Urinary bladder (tissue), 4 donors: ENCODE data around the gene KIDINS220. TPM values are rescaled to one million over a fixed set of nuclear protein-coding genes. Genes with fewer than 3 reads are reported as not detected.

Experiments
- DNase-seq: peaks from one replicate; pipeline ENCODE4 v3.0.0-alpha.2; 2015; ENCODE audit errors: extremely low spot score
- H3K27ac ChIP-seq: one replicate; pipeline ENCODE4 v1.5.1; 2013; ENCODE audit warnings: low read depth, mild to moderate bottlenecking, moderate library complexity
- H3K36me3 ChIP-seq: one replicate; pipeline ENCODE4 v1.6.1; 2013; ENCODE audit warnings: mild to moderate bottlenecking, moderate library complexity; ENCODE audit not compliant: insufficient read depth
- H3K4me1 ChIP-seq: one replicate; pipeline ENCODE4 v1.6.1; 2013; ENCODE audit warnings: mild to moderate bottlenecking, moderate library complexity; ENCODE audit not compliant: insufficient read depth
- H3K4me3 ChIP-seq: one replicate; pipeline ENCODE4 v1.5.1; 2013; ENCODE audit warnings: low read depth, low read length
- WGBS: extraction: QIAGEN DNeasy Blood & Tissue Kit; methylation state at CpG from one replicate; pipeline ENCODE4 v1.1.7; 2013; 5-methylcytosine and 5-hydroxymethylcytosine counted together
- polyA plus RNA-seq: library from polyadenylated mRNA; stranded (reverse); fragments of 200-250 nt; gene quantifications from one replicate; pipeline ENCODE4 v1.2.3, GENCODE V29; 2013
- total RNA-seq: library from RNA; depleted of rRNA; stranded (reverse); fragments of >200 nt; gene quantifications from one replicate; pipeline ENCODE4 v1.2.3, GENCODE V29; 2014
- donor health status: healthy with polysubstance abuse.
- donor health status: healthy.

KIDINS220 gene
- total and polyA plus RNA-seq, 2 donors, result 34.5 to 157 TPM

DNA sequence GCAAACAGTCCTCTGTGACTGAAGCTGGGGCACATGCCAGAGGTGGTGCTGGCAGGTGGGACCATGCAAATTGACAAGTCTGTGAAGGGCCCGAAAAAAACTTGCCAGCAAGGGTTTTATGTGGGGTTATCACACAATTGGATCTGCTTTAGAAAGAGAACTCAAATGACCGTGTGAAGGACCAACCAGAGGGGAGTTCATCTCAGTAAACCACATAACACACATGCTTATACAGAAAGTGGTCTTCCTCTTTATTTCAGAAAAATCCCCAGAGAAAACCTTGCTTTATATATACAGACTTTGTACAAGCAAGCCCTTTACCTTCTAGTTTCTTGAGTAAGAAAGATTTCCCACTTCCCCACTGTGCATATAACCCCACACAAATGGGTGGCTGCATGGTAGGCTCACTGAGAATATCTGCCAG is 46.7 kb downstream of the KIDINS220 start:
- H3K4me3 ChIP-seq, result no peak overlapping the region
- 53% methylated on average over 2 of the region's 2 CpGs for WGBS
- H3K4me1 ChIP-seq, result no peaks in the 10 kb centered on the region
- no peak overlapping the region for H3K27ac ChIP-seq
- DNase-seq, result no peak
- H3K36me3 ChIP-seq, result peaks cover 17% of the 10 kb centered on the region

DNA sequence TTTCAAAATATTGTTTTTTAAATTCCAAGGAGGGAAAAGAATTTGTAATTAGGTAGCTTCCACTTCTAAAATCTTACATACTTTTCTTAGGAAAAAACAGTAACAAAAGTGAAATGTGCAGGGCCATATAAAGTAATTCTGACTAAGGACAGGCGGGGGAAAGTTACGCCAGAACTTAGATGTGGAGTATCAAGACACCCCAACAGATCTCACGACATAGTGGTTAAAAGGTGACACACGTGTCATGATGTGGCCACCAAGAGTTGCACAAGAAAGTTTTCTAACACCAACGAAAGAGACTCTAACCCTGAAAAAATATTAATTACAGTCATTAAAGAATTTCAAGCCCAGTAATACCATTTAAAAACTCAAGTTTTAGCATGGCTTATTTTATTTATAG is 51.0 kb downstream of the KIDINS220 start:
- Histone ChIP-seq H3K4me1 (no peaks in the 10 kb centered on the region), H3K36me3 (peaks cover 11% of the 10 kb centered on the region), H3K4me3 (no peak overlapping the region), H3K27ac (no peak overlapping the region)
- WGBS, result 95% methylated on average over 5 of the region's 5 CpGs
- no peak for DNase-seq

DNA sequence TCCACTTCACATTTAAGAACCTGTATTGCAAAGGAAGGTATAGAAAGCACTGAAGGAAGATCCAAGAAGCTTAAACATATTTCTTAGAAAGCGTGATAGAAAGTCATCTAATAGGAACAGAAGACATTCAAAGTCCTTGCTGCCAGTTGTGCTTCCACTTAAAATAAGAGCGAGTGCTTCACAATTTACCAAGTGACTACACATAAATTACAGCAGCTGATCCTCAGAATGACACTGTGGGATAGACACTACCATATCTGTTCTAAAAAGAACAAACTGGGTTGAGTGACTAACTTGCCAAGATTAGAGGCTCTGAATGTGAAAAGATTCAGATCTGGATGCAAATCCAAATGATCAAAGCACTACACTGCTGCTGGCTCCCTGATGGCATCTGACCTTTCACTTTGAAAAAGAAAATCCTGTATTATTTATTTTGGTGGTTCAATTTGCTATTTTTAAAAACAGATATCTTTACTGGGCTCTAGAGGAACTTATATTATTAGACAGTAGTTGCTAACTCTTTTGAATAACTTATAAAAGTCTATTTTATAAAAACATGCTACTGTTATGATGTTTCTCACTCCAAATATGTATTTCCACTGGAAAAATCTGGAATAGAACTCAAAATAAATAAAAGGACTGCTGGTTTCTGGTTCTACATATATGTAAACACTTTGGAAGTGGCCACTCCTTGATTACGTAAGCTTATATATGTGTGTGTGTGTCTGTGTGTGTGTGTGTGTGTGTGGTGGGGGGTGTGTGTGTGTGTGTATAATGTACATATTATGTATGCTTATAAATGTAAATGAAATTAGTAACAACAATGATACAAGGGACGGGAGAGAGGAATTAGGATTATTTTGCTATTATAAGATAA is 57.4 kb downstream of the KIDINS220 start:
- H3K4me1 ChIP-seq, result no peaks in the 10 kb centered on the region
- DNase-seq, result no peak
- peaks cover 8% of the 10 kb centered on the region for H3K36me3 ChIP-seq
- WGBS, result 89% methylated on average over 4 of the region's 4 CpGs
- H3K4me3 ChIP-seq, result no peak overlapping the region
- H3K27ac ChIP-seq, result no peak overlapping the region

DNA sequence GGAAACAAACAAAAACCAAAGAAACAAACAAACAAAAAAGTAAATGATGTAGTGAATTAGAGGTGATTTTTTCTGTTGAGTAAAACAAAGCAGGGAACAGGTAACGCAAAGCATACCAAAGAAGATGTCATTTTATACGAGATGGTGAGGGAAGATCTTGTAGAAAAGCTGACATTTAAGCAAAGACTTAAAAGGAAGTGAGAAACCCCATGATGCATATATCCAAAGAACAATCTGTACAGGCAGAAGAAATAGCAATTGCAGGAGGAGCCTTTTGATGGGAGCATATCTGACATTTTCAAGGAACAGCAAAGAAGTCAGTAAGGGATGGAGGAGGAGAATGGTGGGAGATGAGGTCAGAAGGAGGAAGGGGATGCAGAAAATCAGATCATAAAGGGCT is 63.0 kb downstream of the KIDINS220 start:
- Histone ChIP-seq H3K36me3 (peaks cover 5% of the 10 kb centered on the region), H3K4me1 (no peaks in the 10 kb centered on the region), H3K4me3 (no peak overlapping the region), H3K27ac (no peak overlapping the region)
- no peak for DNase-seq
- 87% methylated on average over 2 of the region's 2 CpGs for WGBS

DNA sequence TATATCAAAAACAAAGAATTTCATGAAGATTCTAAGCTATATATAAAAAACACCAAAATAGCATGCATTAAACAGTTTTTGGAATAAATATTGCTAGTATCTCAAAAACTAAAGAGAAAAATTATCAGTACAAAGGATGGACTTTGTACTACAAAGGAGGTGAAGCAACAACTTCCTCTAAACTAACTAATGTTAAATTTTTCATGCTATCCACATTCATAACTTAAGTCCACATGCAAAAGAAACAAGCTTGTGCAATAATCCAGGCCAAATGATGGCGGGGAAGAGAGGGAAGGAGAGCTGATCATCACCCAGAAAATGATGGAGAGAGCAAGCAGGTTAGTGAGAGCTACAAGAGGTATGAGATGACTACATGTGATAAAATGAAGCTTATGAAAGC is 70.1 kb downstream of the KIDINS220 start:
- H3K4me3 ChIP-seq, result no peak overlapping the region

DNA sequence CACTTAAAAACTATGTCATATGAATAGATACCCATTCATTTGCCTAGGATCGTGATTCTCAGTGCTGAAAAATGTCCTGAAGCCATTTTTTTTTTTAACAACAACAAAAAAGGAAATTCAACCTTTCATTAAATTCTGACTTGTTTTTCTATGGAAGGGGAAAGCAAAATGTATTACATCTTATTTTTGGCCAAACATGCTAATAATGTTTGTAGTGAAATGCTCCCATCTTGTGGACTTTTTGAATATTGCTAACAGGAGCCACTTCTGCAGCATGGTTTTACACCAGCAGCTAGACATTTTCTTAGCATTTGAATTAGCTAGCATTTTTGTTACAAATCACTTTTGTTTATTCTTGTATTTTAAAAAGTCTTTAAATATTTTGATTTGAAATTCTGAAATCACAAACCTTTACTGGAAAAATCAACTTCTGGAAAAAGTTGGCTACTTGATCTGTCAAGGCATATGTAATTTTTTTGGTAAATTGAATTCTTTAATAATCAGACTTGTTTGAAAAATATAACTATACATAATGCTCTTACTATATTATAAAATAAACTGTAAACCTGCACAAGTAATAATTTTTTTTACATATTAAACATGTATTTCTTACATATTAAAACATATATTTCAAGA is 75.8 kb downstream of the KIDINS220 start:
- no peak overlapping the region for H3K4me3 ChIP-seq
- 88% methylated on average over 1 of the region's 1 CpG for WGBS
- DNase-seq, result no peak
- no peak overlapping the region for H3K27ac ChIP-seq
- H3K36me3 ChIP-seq, result peaks cover 5% of the 10 kb centered on the region
- no peaks in the 10 kb centered on the region for H3K4me1 ChIP-seq

More for the DNA sequence above, 70.1 kb downstream of the KIDINS220 start:
- 93% methylated on average over 1 of the region's 1 CpG for WGBS
- no peaks in the 10 kb centered on the region for H3K4me1 ChIP-seq
- no peak overlapping the region for H3K27ac ChIP-seq
- DNase-seq, result no peak
- peaks cover 3% of the 10 kb centered on the region for H3K36me3 ChIP-seq

DNA sequence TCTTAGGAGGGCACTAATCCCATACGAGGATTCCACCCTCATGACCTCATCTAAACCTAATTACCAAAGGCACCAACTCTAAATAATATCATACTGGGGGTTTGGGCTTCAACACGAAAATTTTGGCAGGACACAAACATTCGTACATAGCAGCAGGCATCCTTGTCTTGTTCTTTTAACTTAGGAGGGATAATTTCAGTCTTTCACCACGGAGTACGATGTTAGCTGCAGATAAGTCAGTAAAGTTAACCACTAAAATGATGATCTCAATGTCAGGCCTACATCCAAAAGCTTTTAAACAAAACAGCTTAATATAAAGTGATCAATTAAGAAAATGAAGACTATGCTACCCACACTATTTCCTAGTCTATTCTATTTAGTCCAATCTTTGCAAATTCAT is 80.7 kb downstream of the KIDINS220 start:
- H3K36me3 ChIP-seq, result peaks cover 2% of the 10 kb centered on the region
- WGBS, result 89% methylated on average over 5 of the region's 5 CpGs
- H3K4me3 ChIP-seq, result no peak overlapping the region
- DNase-seq, result no peak
- no peak overlapping the region for H3K27ac ChIP-seq
- H3K4me1 ChIP-seq, result no peaks in the 10 kb centered on the region

DNA sequence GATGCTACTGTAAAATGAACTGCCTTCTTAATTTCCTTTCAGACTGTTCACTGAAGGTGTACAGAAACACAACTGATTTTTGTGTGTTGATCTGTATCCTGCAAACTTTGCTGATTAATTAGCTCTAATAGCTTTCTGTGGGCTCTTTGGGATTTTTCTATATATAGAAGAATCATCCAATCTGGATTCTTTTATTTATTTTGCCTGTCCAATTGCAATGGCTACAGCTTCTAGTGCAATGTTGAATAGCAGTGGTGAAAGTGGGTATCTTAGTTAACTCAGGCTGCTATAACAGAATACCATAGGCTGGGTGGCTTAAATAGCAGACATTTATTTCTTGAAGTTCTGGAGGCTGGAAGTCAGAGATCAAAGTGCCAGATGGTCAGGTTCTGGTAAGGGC is 81.2 kb downstream of the KIDINS220 start:
- DNase-seq, result no peak
- Histone ChIP-seq H3K36me3 (peaks cover 2% of the 10 kb centered on the region), H3K4me3 (no peak overlapping the region), H3K27ac (no peak overlapping the region), H3K4me1 (no peaks in the 10 kb centered on the region)

DNA sequence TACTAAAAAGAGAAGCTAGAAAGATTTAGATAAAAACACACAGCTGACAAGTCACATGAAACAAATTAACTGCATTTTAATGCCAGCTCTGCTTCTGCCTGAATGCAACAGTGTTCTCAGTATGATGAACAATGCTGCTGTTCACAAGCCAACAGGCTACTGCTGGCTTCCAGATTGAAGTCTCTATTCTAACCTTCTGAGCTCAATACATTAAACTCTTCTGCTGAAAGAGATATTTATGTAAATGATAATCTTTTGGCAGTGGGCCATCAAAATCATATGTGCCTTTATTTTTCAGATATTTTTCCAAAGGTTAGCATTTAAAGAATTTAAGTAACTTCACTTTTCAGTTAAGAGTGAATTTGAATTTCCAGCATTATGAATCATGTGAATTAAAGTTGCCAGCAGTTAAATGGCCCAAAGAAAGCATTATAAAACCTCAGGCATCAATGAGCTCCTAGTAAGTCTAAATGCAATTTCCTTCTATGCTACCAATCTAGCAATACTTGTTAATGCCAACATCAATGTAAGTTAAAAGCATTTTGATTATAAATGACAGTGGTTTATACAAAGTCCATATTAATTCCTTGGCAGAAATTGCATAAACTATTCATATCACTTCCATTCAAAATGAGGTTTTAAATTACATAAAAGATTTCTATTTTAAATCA is 83.2 kb downstream of the KIDINS220 start:
- no peak for DNase-seq
- Histone ChIP-seq H3K4me1 (no peaks in the 10 kb centered on the region), H3K27ac (no peak overlapping the region), H3K36me3 (peaks cover 2% of the 10 kb centered on the region), H3K4me3 (no peak overlapping the region)

DNA sequence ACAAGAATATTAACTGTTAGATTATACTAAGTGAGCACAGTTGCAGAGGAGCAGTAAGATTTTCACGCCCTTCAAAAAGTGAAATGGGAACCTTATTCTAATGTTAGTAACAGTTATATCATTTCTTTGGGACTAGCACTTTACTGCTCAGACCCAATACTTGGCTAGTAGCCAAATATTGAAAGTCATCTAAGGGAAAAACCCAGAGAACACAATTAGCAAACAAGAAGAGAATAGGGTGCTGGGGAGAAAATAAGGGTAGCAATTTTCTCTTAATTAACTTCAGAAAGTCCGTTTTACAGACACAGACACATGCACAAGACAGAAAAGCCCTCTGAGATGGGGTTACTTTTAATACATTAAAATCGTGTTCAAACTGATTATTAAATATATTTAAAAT is 83.8 kb downstream of the KIDINS220 start:
- no peaks in the 10 kb centered on the region for H3K4me1 ChIP-seq
- peaks cover 2% of the 10 kb centered on the region for H3K36me3 ChIP-seq
- WGBS, result 77% methylated on average over 3 of the region's 3 CpGs
- no peak overlapping the region for H3K27ac ChIP-seq
- no peak overlapping the region for H3K4me3 ChIP-seq
- DNase-seq, result no peak

DNA sequence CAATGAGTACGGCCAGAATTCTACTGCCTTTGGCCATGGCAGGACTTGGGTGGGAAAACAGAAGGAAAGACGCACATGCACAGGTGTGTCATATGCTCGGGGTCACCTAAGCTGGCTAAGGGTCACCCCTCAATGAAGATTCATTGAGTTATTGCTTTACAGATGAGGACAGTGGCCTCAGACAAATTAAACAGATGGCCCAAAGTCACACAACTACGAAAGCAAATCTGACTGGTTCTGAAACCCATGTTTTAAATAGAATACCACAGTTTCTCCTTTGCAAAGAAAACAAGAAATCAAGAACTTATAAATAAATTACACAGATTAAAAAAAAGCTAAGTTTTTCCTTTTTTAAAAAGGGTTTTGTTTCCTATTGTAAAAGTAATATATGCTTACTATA is 85.0 kb downstream of the KIDINS220 start:
- H3K4me3 ChIP-seq, result no peak overlapping the region
- H3K27ac ChIP-seq, result no peak overlapping the region
- WGBS, result 97% methylated on average over 4 of the region's 4 CpGs
- DNase-seq, result no peak
- no peaks in the 10 kb centered on the region for H3K36me3 ChIP-seq
- no peaks in the 10 kb centered on the region for H3K4me1 ChIP-seq

DNA sequence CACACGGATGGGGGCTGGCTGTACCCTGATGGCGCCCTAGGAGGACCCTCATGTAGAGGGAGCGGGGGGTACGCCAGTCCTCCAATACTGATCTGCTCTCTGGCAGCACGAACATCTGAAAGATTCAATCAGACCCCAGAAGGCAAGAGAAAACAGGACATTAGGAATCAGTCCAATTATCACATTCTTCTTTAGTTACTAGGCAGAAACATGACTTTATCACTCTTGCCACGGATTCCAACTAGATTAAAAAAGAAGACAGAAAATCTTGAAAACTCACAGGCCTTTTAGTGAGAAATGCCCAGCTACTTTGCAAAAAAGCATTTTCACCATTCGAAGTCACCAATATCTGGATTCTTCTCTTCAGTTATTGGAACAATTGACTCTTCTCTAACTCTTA is 87.2 kb downstream of the KIDINS220 start:
- Histone ChIP-seq H3K27ac (no peak overlapping the region), H3K36me3 (no peaks in the 10 kb centered on the region), H3K4me1 (no peaks in the 10 kb centered on the region), H3K4me3 (no peak overlapping the region)
- no peak for DNase-seq
- WGBS, result 89% methylated on average over 7 of the region's 7 CpGs

DNA sequence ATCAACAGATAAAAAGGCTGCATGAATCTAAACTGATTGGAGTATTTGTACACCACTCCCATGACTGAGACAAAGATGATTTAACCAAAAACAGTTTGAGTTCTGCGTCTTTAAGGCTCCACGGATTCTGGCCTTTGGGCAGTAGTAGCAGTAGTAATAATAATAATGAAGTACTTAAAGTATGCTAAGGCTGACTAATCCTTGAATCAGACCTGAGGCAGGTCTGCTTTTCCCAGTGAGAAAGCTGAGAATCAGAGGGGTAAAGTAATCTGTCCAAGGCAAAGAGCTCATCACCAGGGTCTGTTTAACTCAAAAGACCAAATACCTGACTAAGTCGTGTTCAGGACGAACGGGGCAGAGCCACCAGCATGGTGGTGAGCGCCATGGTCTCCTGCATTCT is 94.2 kb downstream of the KIDINS220 start:
- WGBS, result 97% methylated on average over 6 of the region's 6 CpGs

DNA sequence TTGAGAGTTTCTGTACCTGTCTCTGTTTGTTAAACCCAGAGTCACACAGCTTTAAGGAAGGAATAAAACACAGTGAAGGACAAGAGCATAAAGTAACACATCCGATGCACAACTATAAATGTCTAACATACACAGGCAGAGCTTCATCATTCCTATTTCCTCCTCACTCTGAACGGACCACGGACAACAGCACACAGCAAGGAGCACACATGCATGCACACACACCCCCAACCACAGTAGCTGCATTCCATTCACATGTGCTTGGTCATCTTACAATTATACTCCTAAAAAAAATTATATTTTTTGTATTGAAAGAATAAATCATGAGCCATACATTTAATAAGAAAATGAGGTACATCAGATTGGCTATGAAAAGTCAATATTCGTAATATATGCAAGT is 97.3 kb downstream of the KIDINS220 start:
- Histone ChIP-seq H3K36me3 (peaks cover 4% of the 10 kb centered on the region), H3K4me1 (no peaks in the 10 kb centered on the region), H3K27ac (no peak overlapping the region), H3K4me3 (no peak overlapping the region)
- no peak for DNase-seq
- WGBS, result 85% methylated on average over 4 of the region's 4 CpGs

More for the DNA sequence above, 94.2 kb downstream of the KIDINS220 start:
- DNase-seq, result no peak
- no peak overlapping the region for H3K27ac ChIP-seq
- no peaks in the 10 kb centered on the region for H3K4me1 ChIP-seq
- H3K4me3 ChIP-seq, result no peak overlapping the region
- H3K36me3 ChIP-seq, result peaks cover 3% of the 10 kb centered on the region
